ENCODE results near the gene ZNF292.
"Not testable (repeated sequence)": the region's sequence is repeated elsewhere in the genome, so short reads cannot be mapped to it uniquely, and the experiment has no call there.

The ZNF292 gene

DNA sequence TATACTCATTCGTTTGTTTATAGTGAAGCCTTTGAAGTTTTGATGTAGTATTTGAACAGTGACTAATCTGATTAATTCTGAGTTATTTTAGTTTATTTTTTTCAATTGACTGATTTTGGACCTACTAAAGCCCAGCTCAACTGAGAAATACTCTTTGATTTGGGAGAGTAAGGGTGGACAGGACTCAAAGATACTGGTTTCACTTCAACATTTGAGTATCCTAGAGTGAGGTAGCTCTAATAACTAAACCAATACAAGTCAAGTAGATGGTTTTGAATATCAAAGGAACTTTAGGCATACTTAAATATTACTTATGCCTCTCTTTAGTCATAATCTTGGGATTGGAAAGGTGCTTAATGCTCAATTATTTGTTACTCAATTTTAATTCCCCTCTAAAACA is 65.6 kb downstream of the ZNF292 start:
- no peak for DNase-seq

DNA sequence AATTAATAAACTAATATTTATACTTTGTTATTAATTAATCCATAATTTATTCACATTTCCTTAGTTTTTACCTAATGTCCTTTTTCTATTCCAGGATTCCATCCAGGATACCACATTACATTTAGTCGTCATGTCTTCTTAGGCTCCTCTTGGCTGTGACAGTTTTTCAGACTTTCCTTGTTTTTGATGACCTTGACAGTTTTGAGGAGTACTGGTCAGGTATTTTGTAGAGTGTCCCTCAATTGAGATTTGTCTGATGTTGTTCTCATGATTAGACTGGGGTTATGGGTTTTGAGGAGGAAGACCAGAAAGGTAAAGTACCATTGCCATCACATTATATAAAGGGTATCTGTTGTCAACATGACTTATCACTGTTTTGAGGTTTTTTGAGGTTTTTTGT is 67.3 kb downstream of the ZNF292 start:
- no peak for DNase-seq

DNA sequence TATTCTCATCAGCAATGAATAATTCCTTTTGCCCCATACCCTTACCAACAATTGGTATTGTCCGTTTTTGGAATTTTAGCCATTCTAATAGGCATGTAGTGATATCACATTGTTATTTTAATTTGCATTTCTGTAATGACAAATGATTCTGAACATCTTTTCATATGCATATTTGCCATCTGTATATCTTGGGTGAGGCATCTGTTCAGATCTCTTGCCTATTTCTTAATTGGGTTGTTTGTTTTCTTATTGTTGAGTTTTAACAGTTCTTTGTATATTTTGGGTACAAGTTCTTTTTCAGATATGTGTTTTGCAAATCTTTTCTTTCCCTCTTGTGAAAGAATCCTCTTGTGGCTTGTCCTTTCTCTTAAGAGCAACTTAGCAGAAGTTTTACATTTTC is 69.6 kb downstream of the ZNF292 start:
- no peak for DNase-seq

DNA sequence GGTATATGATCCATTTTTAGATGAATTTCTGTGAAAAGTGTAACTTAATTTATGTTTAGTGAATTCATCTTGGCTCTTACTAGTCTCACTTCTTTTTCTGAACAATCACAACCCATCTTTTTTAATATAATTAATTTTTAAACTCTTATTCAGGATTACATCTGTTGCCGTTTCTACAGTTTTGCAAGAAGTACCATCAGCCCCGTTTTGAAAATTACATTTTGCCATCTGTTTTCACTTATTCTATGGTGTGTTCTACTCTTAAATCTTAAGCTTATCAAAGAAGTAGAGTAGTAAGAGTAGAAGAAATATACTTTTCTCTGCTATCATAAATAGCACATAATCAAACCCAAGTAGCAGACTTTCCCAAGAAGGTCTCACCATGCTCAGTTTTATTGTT is 70.1 kb downstream of the ZNF292 start:
- no peak for DNase-seq

DNA sequence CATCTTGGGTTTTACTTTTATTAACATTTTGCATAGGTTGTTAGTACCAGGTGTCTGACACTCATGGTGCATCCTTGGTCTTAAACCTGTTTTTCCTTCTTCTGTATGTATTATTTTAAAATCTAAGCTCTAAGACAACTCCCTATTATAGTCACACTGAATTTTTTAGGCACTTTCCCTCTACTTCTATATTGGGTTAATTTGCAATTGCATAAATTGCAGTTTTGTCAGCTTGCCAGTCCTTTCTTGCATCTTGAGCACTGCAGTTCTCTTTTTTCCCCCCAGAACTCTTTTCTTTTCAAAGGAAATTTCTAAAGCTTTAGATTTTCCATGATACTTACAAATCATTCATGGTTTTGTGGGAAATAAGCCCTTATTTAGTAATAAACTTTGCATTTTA is 70.6 kb downstream of the ZNF292 start:
- DNase-seq: no peak

DNA sequence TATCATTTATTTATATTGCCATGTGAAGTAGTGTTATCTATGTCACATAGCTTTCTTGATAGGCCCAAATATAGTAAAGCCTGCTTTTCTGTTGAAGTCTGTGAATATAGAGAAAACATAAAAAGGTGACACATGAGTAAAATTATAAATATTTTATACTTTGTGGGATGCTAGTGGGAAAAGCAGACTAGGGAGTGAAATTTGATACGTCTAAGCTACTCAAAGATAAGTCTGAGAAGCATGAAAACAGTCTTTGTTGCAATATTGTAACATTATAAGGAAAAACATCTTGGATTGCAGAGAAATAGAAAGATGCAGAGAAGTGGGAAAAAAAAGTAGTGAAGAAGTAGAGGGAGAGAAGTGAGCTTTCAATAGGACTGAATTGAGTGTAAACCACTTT is 75.4 kb downstream of the ZNF292 start:
- DNase-seq: no peak

DNA sequence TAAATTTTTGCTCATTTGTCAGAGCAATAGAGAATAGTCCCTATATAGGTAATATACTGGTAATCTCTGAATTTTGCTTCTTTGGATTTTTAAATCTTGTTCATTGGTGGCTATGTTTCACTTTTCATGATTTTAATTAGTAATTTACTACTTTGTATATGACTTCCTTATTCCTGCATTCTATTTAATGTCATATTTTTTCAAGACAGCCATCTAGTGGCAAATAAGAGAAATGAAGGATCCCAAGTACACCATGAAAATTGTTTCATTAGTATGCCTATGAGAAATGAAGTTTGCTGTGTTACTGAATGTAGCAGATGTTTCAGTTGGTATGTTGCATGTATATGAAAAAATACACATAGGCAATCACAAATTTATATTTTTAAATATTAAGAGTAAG is 82.4 kb downstream of the ZNF292 start:
- peak; percentile 7 to 72 (median 61) for DNase-seq

DNA sequence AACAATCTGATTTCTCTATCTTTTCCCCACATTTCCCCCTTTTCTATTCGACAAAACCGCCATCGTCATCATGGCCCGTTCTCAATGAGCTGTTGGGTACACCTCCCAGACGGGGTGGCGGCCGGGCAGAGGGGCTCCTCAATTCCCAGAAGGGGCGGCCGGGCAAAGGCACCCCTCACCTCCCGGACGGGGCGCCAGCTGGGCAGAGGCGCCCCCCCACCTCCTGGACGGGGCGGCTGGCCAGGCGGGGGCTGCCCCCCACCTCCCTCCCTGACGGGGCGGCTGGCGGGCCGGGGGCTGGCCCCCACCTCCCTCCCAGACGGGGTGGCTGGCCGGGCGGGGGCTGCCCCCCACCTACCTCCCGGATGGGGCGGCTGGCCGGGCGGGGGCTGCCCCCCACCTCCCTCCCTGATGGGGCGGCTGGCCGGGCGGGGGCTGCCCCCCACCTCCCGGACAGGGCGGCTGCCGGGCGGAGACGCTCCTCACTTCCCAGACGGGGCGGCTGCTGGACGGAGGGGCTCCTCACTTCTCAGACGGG is 83.8 kb downstream of the ZNF292 start:
- not testable (repeated sequence) for DNase-seq

DNA sequence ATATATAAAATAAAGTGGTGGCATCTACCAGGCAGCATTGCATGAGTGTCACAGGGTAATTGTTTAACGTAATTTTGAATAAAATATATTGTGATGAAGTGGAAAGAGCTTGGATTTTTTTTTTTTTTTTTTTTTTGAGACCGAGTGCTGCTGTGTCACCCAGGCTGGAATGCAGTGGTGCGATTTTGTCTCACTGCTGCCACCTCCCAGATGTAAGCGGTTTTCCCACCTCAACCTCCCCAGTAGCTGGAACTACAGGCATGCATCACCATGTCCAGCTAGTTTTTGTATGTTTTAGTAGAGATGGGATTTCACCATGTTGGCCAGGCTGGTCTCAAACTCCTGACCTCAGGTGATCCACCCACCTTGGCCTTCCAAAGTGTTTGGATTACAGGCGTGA is 85.9 kb downstream of the ZNF292 start:
- DNase-seq: no peak

DNA sequence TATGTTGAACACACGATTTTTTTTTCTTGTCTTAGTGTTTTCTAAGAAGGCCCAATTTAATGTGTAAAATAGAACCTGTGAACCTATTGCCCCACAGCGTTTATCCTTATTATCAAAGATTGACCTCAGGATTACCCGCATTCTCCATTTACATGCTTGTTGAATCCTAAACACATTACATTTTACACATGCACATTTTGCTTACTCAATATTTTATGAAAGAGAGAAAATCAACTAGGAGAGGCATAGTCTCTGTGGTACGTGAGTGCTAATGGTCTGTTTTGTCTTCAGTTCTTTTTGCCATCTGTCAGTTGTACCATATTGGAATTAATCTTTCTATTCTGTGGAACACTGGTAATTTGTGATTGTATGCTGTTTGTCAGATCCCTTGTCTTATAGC is 86.9 kb downstream of the ZNF292 start:
- DNase-seq: no peak

DNA sequence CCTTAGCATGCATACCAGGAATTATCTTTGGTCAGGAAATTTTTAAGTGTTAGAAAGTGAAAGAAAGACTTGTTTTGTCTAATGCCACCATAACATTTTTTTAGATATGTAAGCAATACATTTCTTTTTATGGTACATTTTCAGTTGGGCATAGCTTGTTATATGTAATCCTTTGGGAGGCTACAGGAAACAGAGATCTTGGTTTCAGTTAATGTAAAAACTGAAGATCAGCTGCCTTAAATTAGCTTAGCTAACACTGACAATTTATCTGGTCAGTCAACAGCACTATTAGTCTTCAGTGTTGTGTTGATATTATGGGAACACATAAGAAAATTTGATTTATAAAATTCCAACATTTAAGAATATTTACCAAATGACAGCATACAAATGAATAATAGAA is 88.4 kb downstream of the ZNF292 start:
- DNase-seq: no peak

DNA sequence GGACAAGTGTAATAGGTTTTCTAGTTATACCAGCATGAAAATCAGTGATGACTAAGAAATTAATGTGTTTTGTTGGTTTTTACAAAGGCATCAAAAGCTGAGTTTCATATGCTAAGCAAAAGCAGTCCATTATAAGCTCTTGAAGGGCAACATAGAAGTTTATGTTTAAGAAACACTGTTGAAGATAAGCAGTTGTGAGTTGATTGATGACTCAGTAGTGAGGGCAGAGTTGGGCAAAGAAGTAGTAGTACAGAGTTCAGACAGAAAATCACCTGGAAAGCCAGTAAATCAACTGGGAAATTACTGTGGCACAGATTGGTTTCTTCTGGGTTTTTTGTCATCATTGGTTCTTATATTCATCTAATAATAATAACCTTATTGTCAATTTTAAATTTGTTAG is 89.0 kb downstream of the ZNF292 start:
- DNase-seq: no peak

DNA sequence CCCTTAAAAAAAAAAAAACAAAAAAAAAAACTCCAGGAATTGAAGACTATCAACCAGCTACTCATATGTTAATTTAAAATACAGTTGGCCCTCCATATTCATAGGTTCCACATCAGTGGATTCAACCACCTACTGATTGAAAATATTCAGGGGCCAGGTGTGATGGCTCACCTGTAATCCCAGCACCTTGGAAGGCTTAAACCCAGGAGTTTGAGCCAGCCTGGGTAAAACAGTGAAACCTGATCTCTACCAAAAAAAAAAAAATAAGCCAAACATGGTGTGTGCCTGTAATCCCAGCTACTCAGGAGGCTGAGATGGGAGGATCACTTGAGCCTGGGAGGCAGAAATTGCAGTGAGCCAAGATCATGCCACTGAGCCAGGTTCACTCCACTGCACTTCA is 94.7 kb downstream of the ZNF292 start:
- DNase-seq: no peak

DNA sequence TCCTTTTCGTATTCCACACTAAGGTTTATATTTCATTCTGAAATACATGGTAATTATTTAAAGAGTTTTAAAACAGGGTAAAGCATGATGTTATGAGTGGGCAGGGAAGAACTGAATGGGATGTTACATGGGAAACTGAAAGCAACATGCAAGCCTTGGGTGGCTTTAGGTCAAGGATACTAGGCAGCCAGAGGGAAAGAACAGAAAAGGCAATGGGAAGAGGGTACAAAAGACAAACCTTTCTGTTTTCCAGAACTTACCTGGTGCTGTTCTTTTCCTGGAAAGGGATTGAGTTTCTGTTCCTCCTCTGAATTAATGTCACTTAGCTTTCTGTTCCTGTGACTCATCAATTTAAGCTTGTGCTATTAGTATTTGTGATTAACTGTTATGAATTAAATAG is 95.9 kb downstream of the ZNF292 start:
- DNase-seq: no peak

DNA sequence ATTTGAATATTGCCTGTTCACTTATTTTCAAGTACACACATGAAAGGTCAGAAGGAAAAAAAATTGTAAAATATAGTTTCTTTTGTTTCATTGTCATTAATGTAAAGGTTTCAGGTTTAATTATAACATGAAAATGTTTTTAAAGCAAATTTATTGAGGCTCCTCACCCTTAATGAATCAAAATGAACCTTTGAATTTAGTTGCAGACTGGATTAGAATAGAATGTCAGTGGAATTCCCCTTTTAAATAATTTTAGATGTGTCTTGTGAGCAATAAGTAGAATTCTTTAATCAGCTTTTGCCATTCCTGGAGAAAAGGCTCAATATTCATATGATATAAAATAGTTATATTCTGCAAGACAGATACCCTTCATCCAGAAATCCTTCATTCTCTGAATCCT is 96.4 kb downstream of the ZNF292 start:
- no peak for DNase-seq

DNA sequence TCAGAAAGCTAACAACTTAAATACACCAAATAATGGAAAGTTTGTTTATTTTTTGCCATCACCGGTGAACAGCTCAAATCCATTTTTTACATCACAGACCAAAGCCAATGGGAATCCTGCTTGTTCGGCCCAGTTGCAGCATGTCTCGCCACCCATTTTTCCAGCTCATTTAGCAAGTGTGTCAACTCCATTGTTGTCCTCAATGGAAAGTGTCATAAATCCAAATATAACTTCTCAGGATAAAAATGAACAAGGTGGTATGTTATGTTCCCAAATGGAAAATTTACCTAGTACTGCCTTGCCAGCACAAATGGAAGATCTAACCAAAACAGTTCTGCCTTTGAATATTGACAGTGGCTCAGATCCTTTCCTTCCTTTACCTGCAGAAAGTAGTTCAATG is 101.7 kb downstream of the ZNF292 start:
- DNase-seq: no peak

DNA sequence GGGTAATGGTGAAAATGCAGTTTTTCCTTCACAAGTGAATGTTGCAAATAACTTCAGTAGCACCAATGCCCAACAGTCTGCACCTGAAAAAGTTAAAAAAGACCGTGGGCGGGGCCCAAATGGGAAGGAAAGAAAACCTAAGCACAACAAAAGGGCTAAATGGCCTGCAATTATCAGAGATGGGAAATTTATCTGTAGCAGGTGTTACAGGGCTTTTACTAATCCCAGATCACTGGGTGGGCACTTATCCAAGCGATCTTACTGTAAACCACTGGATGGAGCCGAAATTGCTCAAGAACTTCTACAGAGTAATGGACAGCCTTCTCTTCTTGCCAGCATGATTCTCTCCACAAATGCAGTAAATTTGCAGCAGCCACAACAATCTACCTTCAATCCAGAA is 102.2 kb downstream of the ZNF292 start:
- DNase-seq: no peak

DNA sequence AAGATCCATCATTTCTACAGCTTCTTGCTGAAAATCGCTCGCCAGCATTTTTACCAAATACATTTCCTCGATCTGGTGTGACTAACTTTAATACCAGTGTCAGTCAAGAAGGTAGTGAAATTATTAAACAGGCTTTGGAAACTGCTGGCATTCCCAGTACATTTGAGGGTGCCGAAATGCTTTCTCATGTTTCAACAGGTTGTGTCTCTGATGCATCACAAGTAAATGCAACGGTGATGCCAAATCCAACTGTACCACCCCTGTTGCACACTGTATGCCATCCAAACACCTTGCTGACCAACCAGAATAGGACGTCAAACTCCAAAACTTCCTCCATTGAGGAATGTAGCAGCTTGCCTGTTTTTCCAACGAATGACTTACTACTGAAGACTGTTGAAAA is 102.6 kb downstream of the ZNF292 start:
- DNase-seq: no peak

DNA sequence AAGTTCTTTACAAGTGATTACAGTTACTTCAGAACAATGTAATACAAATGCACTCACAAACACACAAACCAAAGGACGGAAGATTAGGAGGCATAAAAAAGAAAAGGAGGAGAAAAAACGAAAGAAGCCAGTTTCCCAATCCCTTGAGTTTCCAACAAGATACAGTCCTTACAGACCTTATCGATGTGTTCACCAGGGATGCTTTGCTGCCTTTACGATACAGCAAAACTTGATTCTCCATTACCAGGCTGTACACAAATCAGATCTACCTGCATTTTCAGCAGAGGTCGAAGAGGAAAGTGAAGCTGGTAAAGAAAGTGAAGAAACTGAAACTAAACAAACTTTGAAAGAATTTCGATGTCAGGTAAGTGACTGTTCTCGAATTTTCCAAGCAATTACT is 104.4 kb downstream of the ZNF292 start:
- DNase-seq: no peak

DNA sequence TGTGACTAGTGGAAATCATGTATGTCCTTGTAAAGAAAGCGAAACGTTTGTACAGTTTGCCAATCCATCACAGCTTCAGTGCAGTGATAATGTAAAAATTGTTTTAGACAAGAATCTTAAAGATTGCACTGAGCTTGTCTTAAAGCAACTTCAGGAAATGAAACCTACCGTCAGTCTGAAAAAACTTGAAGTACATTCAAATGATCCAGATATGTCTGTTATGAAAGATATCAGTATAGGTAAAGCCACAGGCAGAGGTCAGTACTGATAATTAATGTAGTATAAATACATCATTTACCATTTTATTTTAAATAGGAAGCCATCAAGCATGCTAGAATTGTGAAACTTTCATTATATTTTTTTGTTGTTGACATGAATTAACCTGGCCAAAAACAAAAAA is 106.2 kb downstream of the ZNF292 start:
- no peak for DNase-seq

DNA sequence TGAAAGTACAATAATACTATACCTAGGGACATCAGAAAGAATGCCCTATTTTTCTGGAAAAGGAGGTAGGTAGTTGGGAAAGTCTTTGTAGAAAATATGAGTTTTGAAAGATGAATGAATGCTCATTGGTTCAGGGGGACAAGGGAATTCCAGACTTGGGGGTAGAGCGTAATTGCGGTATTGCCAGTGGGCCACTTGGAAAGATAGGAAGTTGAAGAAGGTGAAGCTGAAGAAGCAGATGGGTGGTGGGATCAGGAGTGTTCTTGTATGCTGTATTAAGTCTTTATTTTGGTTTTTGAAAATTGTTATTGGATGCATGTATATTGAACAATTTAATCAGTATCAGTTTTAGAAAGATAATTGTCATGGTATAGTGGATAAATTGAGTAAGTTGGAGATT is 109.1 kb downstream of the ZNF292 start:
- no peak for DNase-seq

DNA sequence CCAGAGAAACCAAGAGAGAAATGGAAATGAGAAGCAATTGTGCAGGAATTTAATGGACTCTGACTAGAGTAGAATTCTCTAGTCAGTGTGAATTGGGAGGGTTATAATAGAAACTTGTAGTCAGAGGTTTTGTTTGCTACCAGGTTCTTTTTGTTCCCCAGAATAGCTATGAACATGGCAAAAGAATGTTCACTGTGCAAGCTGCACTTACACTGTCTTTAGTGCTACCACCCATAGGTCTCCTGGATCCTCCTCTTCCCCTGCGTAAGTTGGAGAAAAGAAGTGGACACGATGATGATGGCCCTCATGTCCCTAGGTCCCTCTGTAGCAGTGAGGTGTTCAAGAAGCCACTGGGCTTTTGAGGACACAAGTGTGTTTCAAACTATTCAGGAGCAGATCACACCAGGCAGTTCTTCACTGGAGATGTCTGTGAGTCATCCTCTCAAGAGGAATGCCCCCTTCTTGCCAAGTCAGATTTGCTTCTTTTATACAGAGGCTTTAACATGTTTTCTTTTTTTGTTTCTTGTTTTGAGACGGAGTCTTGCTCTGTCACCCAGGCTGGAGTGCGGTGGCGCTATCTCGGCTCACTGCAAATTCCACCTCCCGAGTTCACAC is 119.4 kb downstream of the ZNF292 start:
- peak in 1 of 3 donors; percentile 1 for DNase-seq

DNA sequence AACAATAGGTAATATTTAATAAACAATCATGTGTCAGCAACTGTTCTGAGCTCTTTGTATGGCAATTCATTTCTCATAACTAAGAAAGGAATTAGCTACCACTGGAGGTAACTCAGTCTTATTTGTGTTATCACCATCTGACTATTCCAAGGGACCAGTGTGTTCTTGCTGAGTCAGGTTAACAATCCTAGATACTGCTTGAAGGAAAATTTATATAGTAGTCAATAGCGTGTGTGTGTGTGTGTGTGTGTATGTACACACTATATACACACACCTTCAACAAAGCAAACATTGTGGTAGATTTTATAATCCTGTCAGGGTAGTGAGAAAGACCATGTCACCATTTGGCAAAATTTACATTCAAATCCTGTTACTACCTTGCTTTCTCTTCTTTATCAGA is 121.3 kb downstream of the ZNF292 start:
- no peak for DNase-seq

DNA sequence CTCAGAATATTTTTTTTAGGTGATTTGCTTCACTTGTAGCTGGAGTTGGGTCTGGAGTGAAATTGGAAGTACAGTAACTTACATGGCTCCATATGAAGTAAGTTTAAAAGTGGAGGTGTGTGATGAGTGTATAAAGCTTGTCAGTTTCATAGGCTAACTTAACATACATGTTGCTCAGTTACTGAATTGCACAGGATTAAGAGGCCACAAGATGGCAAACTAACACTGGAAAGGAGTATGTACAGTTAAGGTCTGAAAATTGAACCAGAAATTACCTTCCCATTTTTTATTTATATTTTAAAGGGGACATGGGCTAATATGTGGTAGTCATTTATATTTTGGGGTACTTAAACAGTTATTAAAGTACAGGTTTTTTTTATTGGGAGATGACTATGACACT is 121.8 kb downstream of the ZNF292 start:
- DNase-seq: no peak

DNA sequence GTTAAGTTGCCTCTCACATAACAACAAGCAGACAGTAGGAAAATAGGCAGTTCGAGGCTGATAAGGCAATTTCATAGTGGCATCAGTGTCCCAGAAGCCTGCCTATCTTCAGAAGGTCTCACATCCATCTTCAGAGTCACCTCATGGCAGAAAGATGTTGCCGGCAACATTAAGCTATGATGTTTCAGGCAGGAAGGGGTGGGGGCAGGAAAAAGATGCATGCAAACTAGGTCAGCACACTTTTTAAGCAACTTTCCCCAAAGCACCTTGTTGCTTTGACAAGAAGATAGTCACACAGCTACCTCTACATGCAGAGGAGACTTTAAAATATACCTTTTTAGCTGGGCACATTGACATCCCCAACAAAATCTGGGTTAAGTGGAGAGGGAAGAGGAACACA is 123.8 kb downstream of the ZNF292 start:
- no peak for DNase-seq

DNA sequence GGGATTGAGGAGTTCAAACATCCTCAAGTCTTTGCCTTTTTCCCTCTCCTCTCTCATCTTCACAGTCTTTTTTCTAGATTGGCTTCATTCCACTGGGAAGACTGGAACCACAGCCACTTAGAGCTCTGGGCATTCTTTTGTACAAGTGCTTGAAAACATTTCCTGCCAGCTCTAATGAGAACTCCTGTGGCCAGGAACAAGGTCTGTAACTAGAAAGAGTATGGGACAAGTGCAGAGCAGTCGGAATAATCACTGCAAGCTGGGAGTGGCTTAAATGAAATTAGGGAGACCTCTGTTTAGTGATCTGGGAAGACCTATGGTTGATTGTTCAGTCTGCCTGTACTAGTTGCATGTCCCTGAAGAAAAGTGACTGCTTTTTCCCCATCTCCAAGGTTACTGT is 126.1 kb downstream of the ZNF292 start:
- DNase-seq: no peak

Measured in suppressor macrophage treated with lipopolysaccharide for 1 hour (primary cell).